HG03025 (cell line): ENCODE data around the gene APOH.

Source experiments
- ATAC-seq: cut with Tn5 transposase; IDR thresholded peaks from one replicate; pipeline ENCODE4 v1.9.1; 2021; ENCODE audit warnings: mild to moderate bottlenecking, moderate library complexity; ENCODE audit not compliant: unreplicated experiment, low FRiP score

APOH gene

GRCh38 chr17:66200685-66201092, 28.5 kb downstream of the APOH start:
- ATAC-seq, result no peak

DNA sequence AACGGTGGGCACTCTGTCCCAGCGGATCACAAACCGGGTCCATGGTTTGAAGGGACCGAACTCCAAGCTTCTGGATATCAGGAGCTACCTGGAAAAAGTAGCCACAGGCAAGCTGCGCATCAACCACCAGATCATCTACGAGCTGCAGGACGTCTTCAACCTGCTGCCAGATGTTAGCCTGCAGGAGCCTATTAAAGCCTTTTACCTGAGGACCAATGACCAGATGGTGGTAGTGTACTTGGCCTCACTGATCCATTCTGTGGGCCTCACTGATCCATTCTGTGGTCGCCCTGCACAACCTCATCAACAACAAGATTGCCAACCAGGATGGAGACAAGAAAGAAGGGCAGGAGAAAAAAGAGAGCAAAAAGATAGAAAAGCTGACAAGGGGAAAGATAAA, 31.0 kb downstream of the APOH start:
- no peak for ATAC-seq

DNA sequence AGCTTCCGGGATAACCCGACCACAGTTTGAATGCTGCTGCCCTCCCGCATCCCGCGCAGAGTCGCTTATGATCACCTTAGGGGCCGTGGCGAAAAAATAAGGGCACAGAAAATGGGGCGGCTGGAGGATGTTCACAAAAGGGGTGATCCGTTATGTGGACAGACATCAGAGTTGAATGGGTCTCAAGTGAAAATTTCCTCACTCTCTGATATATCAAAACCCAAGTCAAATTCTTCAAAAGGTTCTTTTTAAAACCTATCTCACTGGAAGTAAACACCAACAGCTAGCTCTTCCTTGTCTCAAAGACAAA, 36.9 kb downstream of the APOH start:
- no peak for ATAC-seq

GRCh38 chr17:66191593-66192377, 37.4 kb downstream of the APOH start, which contains the start of gene CEP112:
TSS of gene CEP112 (minus strand) at chr17:66192133.
- ATAC-seq, result peak; percentile 60

DNA sequence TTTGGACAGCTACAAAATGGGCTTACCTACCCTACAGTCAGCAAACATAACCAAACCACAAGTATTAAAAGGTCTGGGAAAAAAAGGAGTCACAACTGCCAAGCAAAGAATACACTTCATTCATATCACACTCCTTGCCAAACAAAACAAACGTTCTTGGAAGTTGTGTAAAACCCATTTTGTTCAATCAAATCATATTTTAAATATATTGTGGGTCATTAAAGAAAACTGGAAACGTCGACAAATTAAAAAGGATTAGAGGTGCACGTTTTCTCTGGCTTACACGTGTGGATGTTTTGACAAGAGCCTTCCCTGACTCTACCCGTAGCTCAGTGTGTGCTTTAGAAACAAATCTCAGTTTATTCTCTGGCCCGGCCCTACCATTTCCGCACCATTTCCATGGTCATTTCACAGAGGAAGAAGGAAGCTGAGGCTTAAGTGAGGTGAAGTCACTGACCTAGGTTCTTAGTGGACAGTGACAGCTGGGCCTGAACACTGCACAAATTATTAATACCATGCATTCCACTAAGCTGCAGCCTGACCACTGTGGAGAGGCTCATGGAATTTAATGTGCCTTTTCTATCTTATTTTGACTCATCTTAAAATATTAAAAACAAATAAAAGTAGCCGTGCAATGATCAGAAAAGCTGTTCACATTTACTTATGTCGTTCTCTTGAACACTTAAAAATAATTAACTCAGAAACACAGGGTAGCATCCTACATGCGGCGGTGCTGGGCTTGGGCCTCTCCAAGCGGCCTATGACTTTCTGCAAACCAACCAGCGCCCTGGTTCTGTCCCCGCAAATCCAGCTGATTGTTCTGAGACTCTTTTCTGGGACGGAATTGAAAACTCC, 38.2 kb downstream of the APOH start:
- ATAC-seq, result no peak

GRCh38 chr17:66187718-66188117, 41.5 kb downstream of the APOH start:
- no peak for ATAC-seq

GRCh38 chr17:66185862-66186261, 43.4 kb downstream of the APOH start:
- no peak for ATAC-seq

- no peak for ATAC-seq
Observed at GRCh38 chr17:66184392-66184791, 44.8 kb downstream of the APOH start.

GRCh38 chr17:66183529-66183928, 45.7 kb downstream of the APOH start:
- no peak for ATAC-seq

GRCh38 chr17:66178642-66179041, 50.6 kb downstream of the APOH start:
- ATAC-seq, result no peak

DNA sequence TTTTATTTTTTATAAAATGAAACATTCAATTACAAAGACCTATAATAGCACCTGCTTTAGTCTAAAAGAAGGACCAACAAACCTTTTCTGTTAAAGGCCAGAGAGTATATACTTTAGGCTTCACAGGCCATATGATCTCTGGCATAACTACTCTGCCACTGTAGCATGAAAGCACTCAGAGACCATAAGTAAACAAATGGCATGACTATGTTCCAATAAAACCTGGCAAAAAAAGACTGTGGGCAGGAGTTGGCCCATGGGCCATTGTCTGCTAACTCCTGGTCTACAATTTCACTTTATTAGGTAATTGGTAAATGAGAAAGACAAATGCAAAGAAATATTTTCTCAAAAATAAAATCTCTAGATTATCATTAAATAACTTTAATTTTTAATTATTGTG, 52.2 kb downstream of the APOH start:
- no peak for ATAC-seq

DNA sequence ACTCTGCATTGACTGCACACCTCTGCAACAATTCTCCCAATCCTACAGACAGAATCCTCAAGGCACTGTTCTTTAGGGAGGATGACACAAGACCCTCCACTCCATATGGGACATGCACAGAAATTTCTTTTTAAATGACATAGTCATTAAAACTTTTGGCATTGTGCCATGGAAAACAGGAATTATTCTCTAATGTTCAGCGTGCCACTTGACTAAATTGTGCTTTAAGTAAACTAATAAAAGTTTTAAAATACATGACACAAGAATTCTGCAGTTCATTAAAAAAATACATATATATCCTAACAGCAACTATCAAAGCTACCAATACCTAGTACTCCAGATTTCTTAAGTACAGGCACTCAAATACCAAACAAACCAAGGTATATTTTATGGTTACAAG, 53.3 kb downstream of the APOH start:
- no peak for ATAC-seq

GRCh38 chr17:66172691-66173223, 56.5 kb downstream of the APOH start:
- ATAC-seq, result no peak

DNA sequence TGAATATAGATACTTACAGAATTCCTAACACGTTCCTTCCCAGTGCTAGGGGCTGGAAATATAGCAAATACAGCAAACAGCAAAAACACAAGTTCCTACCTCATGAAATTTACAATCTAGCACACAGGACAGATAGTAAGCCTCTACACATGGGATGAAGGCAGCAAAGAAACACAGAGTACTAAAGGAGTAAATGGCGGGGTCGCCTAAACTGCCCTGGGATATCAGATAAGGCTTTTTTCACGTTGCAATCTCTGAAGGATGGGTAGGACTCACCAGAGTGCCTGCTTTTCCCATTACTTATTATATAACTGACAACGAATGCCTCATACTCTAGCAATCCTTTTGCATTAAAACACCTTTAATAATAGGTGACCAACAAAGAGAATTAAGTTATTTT, 57.1 kb downstream of the APOH start:
- no peak for ATAC-seq

GRCh38 chr17:66171692-66172091, 57.5 kb downstream of the APOH start:
- no peak for ATAC-seq

- ATAC-seq, result no peak
Observed at GRCh38 chr17:66171172-66171571, 58.0 kb downstream of the APOH start.

DNA sequence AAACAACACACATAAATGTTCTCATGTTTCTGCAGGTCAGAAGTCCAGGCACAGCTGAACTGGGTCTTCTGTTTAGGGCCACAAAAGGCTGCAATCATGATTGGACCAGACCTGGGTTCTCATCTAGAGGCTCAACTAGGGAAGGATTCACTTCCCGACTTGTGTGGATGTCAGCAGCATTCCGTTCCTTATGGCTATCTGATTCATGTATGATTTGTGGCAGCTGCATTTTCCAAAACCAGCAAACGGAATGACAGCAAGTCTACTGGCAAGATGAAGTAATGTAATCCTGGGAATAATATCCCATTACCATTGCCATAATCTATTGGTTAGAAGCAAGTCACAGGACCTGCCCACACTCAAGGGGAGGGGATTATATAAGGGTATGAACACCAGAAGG, 59.4 kb downstream of the APOH start:
- no peak for ATAC-seq

DNA sequence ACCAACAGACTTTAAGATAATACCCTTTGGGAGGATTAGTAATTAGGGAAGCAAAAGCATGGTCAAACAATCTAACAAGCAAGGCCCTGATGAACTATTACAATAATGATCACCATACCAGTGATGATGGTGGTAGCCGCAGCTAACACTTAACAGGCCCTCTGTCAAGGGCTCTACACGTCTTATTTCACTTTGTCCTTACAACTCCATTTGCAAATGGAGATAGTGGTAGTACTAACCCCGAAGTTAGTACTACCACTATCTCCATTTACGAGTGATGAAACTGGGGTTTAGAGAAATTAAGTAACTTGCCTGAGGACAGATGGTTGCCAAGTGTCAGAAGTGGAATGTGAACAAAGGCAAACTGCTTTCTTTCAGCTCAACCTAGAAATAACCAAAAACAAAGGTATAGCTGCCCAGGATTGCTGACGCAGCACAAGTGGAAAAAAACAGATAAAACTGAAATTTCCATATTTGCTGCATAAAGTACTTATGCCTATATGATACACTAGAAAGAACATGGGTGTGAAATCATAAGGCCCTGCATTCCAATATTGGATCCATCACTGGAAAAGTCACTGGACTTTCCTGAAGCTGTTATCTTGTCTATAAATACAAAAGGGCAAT, 61.9 kb downstream of the APOH start:
- no peak for ATAC-seq

DNA sequence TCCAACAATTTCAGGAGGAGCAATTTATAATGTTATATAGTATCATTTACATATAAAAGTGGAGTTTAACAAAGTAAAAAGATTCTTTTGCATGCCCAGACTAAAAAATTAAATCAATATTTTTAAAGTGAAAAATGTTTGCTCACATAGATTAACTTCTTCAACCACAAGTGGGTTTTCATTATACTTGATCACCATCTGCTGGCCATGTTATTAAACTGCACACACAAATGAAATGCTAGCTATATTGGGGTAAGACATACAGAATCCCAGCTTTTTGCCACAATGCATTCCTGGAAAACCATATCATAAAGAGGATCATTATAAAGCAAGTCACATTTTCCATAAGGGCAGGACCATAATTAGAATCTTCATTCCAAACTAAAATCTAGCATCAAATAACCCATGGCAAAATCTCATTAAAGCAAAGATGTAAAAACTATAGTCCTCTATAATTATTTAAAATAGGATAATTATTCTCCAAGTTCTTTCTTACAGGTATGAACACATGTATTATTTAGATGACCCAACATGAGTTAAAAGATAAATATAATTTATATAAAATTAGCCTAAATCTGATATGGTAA, 63.6 kb downstream of the APOH start:
- no peak for ATAC-seq
